HepG2 (cell line): Measurements from ENCODE around the gene HNRNPF. TPM values are rescaled to one million over a fixed set of nuclear protein-coding genes. Genes with fewer than 3 reads are reported as not detected.

Experiments
- ATAC-seq: fragments of 200-7000 bp; cut with Tn5 transposase; 3 replicates; pipeline ENCODE4 v1.9.1; 2020; ENCODE audit warnings: mild to moderate bottlenecking, moderate library complexity
- BruUV-seq: library from RNA; stranded (reverse); fragments of 400-500 nt; replicated peaks from 2 replicates; lab custom pipeline; 2021; lab: Mats Ljungman, UMichigan
- CTCF ChIA-PET: fragments of 300-600 bp; formaldehyde crosslinking; extraction: SDS; loops from one replicate; lab custom pipeline; 2021; ENCODE audit warnings: low total read pairs, inconsistent platforms, low intra/inter-chr PET ratio; lab: Yijun Ruan, JAX
- POLR2A ChIA-PET: fragments of 350-600 bp; sonication (Branson Sonifier 250); formaldehyde crosslinking; loops from one replicate; lab custom pipeline; 2020; ENCODE audit warnings: antibody characterized with exemption, inconsistent platforms; lab: Yijun Ruan, JAX
- DNase-seq: peaks from one replicate; pipeline ENCODE4 v3.0.0-alpha.2; 2015; ENCODE audit warnings: low spot score
- FAIRE-seq: peaks from 3 replicates; lab custom pipeline; 2011; peaks lifted over from hg19 to GRCh38; lab: Jason Lieb, UNC
- H2AFZ ChIP-seq: one replicate; pipeline ENCODE4 v1.6.1; 2011; ENCODE audit warnings: low read length, inconsistent platforms
- H3K27ac ChIP-seq: fragments of 300-600 bp; 3 replicates; pipeline ENCODE4 v1.8.0; 2011; ENCODE audit warnings: mixed run types, mild to moderate bottlenecking, mixed read lengths, low read length, inconsistent platforms; ENCODE audit not compliant: insufficient read depth; ENCODE audit errors: extremely low read length
- H3K27me3 ChIP-seq, 2 experiments: fragments of 200-600 bp in 1 of 2; 2 replicates in 1 of 2; 3 replicates in 1 of 2; pipeline versions ENCODE4 v1.6.0 to v1.8.0; 2011; ENCODE audit warnings: low read length in 2 of 2, mild to moderate bottlenecking in 2 of 2, moderate library complexity in 2 of 2, inconsistent platforms in 1 of 2; ENCODE audit not compliant: insufficient read depth in 2 of 2, control insufficient read depth in 1 of 2
- H3K36me3 ChIP-seq, 2 experiments: fragments of 200-600 bp in 1 of 2; replicated peaks in 1 of 2; 2 replicates in 1 of 2; 3 replicates in 1 of 2; pipeline versions ENCODE4 v1.5.1 to v1.8.0; 2011; ENCODE audit warnings: low read length in 2 of 2, inconsistent platforms in 1 of 2; ENCODE audit not compliant: insufficient read depth in 2 of 2, control insufficient read depth in 1 of 2
- H3K4me1 ChIP-seq: 2 replicates; pipeline ENCODE4 v1.5.1; 2012; ENCODE audit warnings: low read length, inconsistent platforms; ENCODE audit not compliant: insufficient read depth
- H3K4me2 ChIP-seq: 2 replicates; pipeline ENCODE4 v1.6.0; 2011; ENCODE audit warnings: low read depth, low read length, inconsistent platforms
- H3K4me3 ChIP-seq, 3 experiments: fragments of 200-600 bp in 1 of 3; sonication (generic), shearing (Covaris generic) in 1 of 3; replicated peaks in 1 of 3; 2 replicates each; pipeline ENCODE4 v1.5.1; 2011 to 2016; ENCODE audit warnings: low read length in 3 of 3, inconsistent platforms in 2 of 3, low read depth in 2 of 3, mild to moderate bottlenecking in 2 of 3, control low read depth in 1 of 3, mixed read lengths in 1 of 3; ENCODE audit not compliant: insufficient read depth in 1 of 3
- H3K79me2 ChIP-seq: one replicate; pipeline ENCODE4 v1.6.1; 2011; ENCODE audit warnings: low read length, inconsistent platforms; ENCODE audit not compliant: insufficient read depth
- H3K9ac ChIP-seq: 2 replicates; pipeline ENCODE4 v1.6.0; 2011; ENCODE audit warnings: mild to moderate bottlenecking, low read depth, low read length, inconsistent platforms; ENCODE audit not compliant: insufficient read depth
- H3K9me3 ChIP-seq: 2 replicates; pipeline ENCODE4 v1.5.1; 2012; ENCODE audit warnings: mild to moderate bottlenecking, low read length
- H4K20me1 ChIP-seq: 2 replicates; pipeline ENCODE4 v1.6.0; 2011; ENCODE audit warnings: inconsistent platforms, mild to moderate bottlenecking, low read length, moderate library complexity; ENCODE audit not compliant: insufficient read depth
- CC2D1A ChIP-seq: sonication (generic); formaldehyde crosslinking; IDR thresholded peaks from 2 replicates; pipeline ENCODE4 v1.8.1; 2023; ENCODE audit warnings: mild to moderate bottlenecking, missing genetic modification reagents
- DZIP1 ChIP-seq: sonication (generic); formaldehyde crosslinking; IDR thresholded peaks from 2 replicates; pipeline ENCODE4 v1.5.0; 2020; ENCODE audit warnings: mild to moderate bottlenecking, missing genetic modification reagents
- HDAC6 ChIP-seq: fragments of 200-600 bp; sonication (generic); IDR thresholded peaks from 2 replicates; pipeline ENCODE4 v1.7.0; 2017; ENCODE audit warnings: mild to moderate bottlenecking, antibody characterized with exemption, low read length, low read depth
- MLXIP ChIP-seq: sonication (generic); formaldehyde crosslinking; IDR thresholded peaks from 2 replicates; pipeline ENCODE4 v1.9.0; 2021; ENCODE audit warnings: missing genetic modification reagents, borderline replicate concordance
- MNT ChIP-seq: fragments of 450-650 bp; IDR thresholded peaks from 2 replicates; pipeline ENCODE4 v1.6.1; 2016
- NR2F6 ChIP-seq, 2 experiments: IDR thresholded peaks; 2 replicates each; pipeline ENCODE4 v1.6.1; 2016; ENCODE audit warnings: antibody characterized with exemption in 1 of 2, mild to moderate bottlenecking in 1 of 2
- PHF20 ChIP-seq: sonication (generic); formaldehyde crosslinking; IDR thresholded peaks from 2 replicates; pipeline ENCODE4 v1.5.0; 2020; ENCODE audit warnings: mild to moderate bottlenecking, missing genetic modification reagents
- ZBED4 ChIP-seq: sonication (generic); formaldehyde crosslinking; IDR thresholded peaks from 2 replicates; pipeline ENCODE4 v1.4.0; 2020; ENCODE audit warnings: missing genetic modification reagents, borderline replicate concordance
- ZBTB7B ChIP-seq: sonication (generic); formaldehyde crosslinking; IDR thresholded peaks from 2 replicates; pipeline ENCODE4 v1.4.0; 2020; ENCODE audit warnings: missing genetic modification reagents
- ZNF235 ChIP-seq: sonication (generic); formaldehyde crosslinking; IDR thresholded peaks from 2 replicates; pipeline ENCODE4 v1.8.1; 2023; ENCODE audit warnings: mild to moderate bottlenecking, missing genetic modification reagents, borderline replicate concordance
- ZNF543 ChIP-seq: sonication (generic); formaldehyde crosslinking; IDR thresholded peaks from 2 replicates; pipeline ENCODE4 v1.4.0; 2020; ENCODE audit warnings: mild to moderate bottlenecking, missing genetic modification reagents
- ZNF616 ChIP-seq: sonication (generic); formaldehyde crosslinking; IDR thresholded peaks from 2 replicates; pipeline ENCODE4 v1.5.0; 2020; ENCODE audit warnings: low read depth, mild to moderate bottlenecking, missing genetic modification reagents
- WGBS: methylation state at CpG from one replicate; pipeline ENCODE4 v1.1.6; 2017; ENCODE audit warnings: low lambda C conversion rate; 5-methylcytosine and 5-hydroxymethylcytosine counted together
- in situ Hi-C: cut with HindIII; loops from 2 replicates; pipeline ENCODE4 v1.10.0; 2017; ENCODE audit warnings: low pct_unique_long_range_greater_than_20kb; ENCODE audit not compliant: extremely low pct_ligation_motif_present
- intact Hi-C: fragments of 100-400 bp; cut with micrococcal nuclease; formaldehyde crosslinking; loops from one replicate; pipeline ENCODE4 v1.10.0; 2022; ENCODE audit not compliant: unreplicated experiment
- polyA plus RNA-seq, 8 experiments: library from polyadenylated mRNA; depleted of rRNA in 3 of 8; stranded (reverse) in 7 of 8; unstranded in 1 of 8; fragments of >200 nt; fragmentation: Illumina TruSeq in 4 of 8; extraction: Trizol in 4 of 8; gene quantifications; 2 replicates each; pipeline versions ENCODE4 v1.2.1 to v1.2.3, GENCODE V29; 2011 to 2016; ENCODE audit warnings: low read depth in 4 of 8, missing spikeins in 1 of 8, mixed read lengths in 1 of 8; ENCODE audit not compliant: insufficient read depth in 1 of 8
- total RNA-seq, 5 experiments: library from RNA; depleted of rRNA; stranded (reverse); fragments of >200 nt; fragmentation: Illumina TruSeq; extraction: Trizol; gene quantifications; 2 replicates each; pipeline ENCODE4 v1.2.3, GENCODE V29; 2016; ENCODE audit warnings: low read depth in 1 of 5

HNRNPF gene
- total and polyA plus RNA-seq, 2 of the 13 experiments (the other 11 are each of a cell fraction or from before 2014, with no cell fraction given): 166 to 308 TPM

GRCh38 chr10:43383204-43383971, 25.6 kb downstream of the HNRNPF start:
- Histone ChIP-seq H3K79me2 (peaks cover 10% of the 10 kb centered on the region), H3K27ac (no peak overlapping the region), H3K4me1 (peaks cover 28% of the 10 kb centered on the region), H4K20me1 (peaks cover 32% of the 10 kb centered on the region), H3K4me2 (no peak overlapping the region), H2AFZ (no peak overlapping the region), H3K4me3 (no peak overlapping the region), H3K9ac (no peak overlapping the region), H3K9me3 (no peaks in the 10 kb centered on the region), H3K36me3 (peaks cover 11 to 24% of the 10 kb centered on the region in 2 experiments), H3K27me3 (no peaks in the 10 kb centered on the region)
- in situ Hi-C loops: no loop called here
- DNase-seq (no peak), ATAC-seq (peak; percentile 27), FAIRE-seq (no peak)
- ChIA-PET CTCF (no interaction called here), POLR2A (interaction anchor here (1.6 kb wide), 1 partner anchor 13 kb away, joined by 7 read pairs; no protein-coding TSS in a partner anchor)
- BruUV-seq: no TSS peak
- WGBS: 48% methylated on average over 14 of the region's 14 CpGs
- intact Hi-C loops: no loop called here
- TF ChIP-seq CC2D1A (CRISPR knock-in tag) (no peak), DZIP1 (no peak), NR2F6 (IDR thresholded peaks at IDR 0.05) (no peak), NR2F6 (CRISPR knock-in tag; IDR thresholded peaks at IDR 0.05) (no peak), ZNF616 (CRISPR knock-in tag) (no peak), ZNF543 (CRISPR knock-in tag) (no peak), ZNF235 (CRISPR knock-in tag) (no peak), ZBED4 (no peak), MNT (no peak), ZBTB7B (CRISPR knock-in tag) (no peak), HDAC6 (no peak), MLXIP (CRISPR knock-in tag) (no peak), PHF20 (CRISPR knock-in tag) (no peak)
